GM19025 (cell line): ENCODE data around the gene RBP3.

Experiments used
- ATAC-seq: cut with Tn5 transposase; IDR thresholded peaks from one replicate; pipeline ENCODE4 v1.9.1; 2021; ENCODE audit warnings: mild to moderate bottlenecking, low read depth, moderate library complexity; ENCODE audit not compliant: unreplicated experiment

The RBP3 gene

DNA sequence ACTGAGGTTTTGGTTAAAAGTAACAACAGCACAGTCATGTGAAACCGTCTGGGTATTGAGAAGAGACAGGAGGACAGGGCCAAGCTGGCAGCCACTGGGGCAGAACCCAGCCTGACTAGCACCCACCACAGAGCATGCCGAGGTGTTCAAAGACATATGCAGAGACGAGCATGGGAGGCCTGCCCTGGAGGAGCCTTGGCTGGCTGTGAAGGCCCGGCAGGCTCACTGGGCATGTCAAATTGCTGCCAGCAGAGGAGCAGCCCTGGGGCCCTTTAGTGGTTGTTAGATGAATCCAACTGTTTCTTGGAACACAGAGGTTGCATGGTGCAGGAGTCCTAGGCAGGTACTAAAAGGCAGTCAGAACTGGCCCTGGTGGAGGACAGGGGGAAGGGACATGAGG, 30.9 kb upstream of the RBP3 start:
- no peak for ATAC-seq

DNA sequence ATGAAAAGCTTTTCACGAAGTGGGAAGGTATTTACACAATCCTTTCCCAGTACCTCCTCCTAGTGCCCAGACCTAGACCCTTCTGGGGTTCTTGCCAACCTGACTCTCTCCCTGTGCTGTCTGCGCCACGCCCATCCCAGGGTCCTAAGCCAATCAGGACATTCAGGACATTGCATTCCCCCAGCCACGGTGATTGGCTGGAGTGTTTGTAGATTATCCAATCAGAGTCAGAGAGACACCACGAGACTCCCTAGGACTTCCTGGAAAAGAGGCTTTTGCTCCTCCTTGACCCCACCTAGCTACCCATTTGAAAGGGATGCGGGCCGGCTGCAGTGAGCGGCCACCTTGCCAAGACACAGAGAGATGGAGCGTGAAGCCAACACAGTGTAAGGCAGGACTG, 29.5 kb upstream of the RBP3 start:
- ATAC-seq, result no peak

GRCh38 chr10:47319784-47320183, 28.4 kb upstream of the RBP3 start:
- no peak for ATAC-seq

- ATAC-seq, result no peak
These were observed 27.4 kb upstream of the RBP3 start for GRCh38 chr10:47320812-47321211.

GRCh38 chr10:47321521-47322195, 26.5 kb upstream of the RBP3 start:
- no peak for ATAC-seq

DNA sequence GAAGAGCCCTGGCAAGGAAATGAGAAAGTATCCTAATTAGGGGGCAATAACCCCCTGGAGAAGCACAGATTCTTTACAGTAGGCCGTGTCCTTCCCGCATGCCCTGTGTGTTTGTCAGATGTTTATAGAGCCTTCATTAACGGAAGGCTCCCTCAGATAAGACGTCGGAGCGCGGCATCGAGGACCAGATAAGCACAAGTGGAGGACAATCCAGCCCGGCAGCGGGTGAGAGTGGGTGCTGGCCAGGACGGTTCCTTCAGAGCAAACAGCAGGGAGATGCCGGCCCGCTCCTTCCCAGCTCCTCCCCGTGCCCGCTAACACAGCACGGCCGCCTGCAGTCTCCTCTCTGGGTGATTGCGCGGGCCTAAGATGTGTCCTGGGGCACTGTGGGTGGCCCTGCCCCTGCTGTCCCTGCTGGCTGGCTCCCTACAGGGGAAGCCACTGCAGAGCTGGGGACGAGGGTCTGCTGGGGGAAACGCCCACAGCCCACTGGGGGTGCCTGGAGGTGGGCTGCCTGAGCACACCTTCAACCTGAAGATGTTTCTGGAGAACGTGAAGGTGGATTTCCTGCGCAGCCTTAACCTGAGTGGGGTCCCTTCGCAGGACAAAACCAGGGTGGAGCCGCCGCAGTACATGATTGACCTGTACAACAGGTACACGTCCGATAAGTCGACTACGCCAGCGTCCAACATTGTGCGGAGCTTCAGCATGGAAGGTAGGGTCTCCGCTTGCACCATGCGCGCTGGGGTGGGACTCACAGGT, 25.7 kb upstream of the RBP3 start, which contains the start of gene GDF2:
Gene GDF2 (plus strand): TSS at position 155 of the 762 bp plus-strand sequence. CDS start 215 bp downstream, at position 370.
- ATAC-seq, result no peak

GRCh38 chr10:47323087-47323486, 25.1 kb upstream of the RBP3 start:
- ATAC-seq, result no peak

GRCh38 chr10:47323636-47324296, 24.4 kb upstream of the RBP3 start:
- ATAC-seq, result no peak

DNA sequence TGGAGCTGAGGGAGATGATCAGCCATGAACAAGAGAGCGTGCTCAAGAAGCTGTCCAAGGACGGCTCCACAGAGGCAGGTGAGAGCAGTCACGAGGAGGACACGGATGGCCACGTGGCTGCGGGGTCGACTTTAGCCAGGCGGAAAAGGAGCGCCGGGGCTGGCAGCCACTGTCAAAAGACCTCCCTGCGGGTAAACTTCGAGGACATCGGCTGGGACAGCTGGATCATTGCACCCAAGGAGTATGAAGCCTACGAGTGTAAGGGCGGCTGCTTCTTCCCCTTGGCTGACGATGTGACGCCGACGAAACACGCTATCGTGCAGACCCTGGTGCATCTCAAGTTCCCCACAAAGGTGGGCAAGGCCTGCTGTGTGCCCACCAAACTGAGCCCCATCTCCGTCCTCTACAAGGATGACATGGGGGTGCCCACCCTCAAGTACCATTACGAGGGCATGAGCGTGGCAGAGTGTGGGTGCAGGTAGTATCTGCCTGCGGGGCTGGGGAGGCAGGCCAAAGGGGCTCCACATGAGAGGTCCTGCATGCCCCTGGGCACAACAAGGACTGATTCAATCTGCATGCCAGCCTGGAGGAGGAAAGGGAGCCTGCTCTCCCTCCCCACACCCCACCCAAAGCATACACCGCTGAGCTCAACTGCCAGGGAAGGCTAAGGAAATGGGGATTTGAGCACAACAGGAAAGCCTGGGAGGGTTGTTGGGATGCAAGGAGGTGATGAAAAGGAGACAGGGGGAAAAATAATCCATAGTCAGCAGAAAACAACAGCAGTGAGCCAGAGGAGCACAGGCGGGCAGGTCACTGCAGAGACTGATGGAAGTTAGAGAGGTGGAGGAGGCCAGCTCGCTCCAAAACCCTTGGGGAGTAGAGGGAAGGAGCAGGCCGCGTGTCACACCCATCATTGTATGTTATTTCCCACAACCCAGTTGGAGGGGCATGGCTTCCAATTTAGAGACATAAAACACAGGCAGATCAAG, 22.6 kb upstream of the RBP3 start:
- no peak for ATAC-seq

- no peak for ATAC-seq
These were observed 21.7 kb upstream of the RBP3 start for GRCh38 chr10:47326306-47326926.

DNA sequence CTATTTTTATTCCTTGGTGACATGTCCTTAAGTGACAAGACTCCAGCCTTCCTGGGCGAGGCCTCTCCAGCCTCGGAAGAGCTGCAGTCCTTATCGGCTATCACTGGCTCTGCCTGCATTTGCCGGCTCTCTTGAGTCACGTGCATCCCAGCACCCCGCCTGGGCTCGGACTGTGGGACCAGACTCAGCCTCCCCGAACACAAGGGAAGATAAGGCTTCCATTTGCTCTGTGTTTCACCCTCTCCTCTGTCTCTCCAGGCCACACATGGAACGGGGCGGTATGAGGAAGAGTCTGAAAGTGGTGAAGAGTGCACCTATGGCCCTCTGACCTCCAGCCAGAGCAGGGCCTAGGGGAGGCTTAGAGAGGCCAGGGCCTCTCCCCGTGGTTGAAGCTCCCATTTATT, 21.2 kb upstream of the RBP3 start:
- ATAC-seq, result no peak

DNA sequence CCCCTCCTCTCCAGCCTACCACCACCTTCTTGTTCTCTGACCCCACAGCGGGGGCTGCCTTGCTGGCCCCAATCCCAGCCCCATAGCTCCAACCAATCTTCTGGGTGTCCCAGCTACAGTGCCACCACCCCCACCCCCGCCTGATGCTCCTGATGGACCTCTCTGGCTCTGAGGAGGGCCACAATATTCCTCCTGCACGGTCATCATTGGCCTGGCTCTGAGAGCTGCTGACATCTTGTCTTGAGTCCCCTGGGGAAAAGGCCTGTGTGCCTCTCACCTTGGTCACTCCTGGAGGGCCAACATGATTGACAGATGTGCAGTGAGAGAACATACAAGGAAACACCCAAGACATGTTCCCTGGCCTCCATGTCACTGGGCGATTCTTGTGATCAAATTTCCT, 18.3 kb upstream of the RBP3 start:
- no peak for ATAC-seq

DNA sequence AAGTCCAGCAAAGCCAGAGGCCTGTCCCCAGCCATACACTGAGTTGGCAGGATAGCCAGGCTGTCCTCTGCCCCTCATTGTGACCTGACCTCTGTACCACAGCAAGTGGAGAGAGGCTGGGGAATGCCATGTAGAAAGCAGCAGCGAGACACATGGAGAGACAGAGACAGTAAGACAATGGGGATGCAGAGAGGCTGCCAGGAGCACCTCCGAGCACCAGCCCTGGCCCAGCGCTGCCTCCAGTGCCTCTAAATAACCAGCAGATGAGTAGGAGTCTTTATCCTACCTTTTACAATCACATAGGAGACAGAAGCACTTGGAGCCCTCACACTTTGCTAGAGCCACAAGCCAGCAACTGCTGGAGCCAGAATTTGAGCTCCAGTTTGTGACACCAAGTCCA, 17.8 kb upstream of the RBP3 start:
- ATAC-seq, result no peak

DNA sequence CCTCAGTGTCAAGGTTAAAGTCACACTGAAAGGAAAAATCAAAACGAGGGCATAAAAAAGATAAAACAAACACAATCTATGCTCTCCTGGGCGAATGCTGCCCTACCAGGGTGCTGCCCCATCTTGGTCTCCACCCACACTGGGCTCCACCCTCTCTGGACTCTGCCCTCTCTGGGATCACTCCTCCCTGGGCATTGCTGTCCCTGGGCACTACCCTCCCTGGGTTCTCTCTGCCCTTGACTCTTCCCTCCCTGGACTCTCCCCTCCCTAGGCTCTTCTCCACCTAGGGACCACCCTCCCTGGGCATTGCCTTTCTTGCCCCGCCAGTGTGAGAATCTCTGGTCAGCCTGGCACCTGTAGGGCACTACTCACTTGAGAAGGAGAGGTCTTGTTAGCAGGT, 17.4 kb upstream of the RBP3 start:
- ATAC-seq, result no peak

GRCh38 chr10:47331491-47331890, 16.7 kb upstream of the RBP3 start:
- no peak for ATAC-seq

DNA sequence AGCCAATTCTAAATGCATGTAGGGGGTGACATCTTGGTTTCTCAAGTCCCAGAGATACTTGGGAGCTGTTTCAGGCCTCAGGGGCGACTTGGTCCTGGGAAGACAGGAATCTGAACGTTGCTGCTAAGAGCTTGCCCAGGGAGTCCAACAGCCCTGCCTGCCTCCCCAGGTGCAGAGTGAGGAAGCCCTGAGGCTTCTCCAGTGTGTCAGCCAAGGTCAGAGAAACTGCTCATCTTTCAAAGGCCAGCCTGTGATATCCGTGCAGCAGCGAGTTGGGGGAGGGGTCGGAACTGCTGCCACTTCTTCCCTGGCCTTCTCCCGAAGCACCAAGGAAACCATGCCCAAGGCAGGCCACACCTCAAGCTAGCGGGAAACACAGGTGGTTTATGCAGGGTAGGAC, 16.2 kb upstream of the RBP3 start:
- ATAC-seq, result no peak

DNA sequence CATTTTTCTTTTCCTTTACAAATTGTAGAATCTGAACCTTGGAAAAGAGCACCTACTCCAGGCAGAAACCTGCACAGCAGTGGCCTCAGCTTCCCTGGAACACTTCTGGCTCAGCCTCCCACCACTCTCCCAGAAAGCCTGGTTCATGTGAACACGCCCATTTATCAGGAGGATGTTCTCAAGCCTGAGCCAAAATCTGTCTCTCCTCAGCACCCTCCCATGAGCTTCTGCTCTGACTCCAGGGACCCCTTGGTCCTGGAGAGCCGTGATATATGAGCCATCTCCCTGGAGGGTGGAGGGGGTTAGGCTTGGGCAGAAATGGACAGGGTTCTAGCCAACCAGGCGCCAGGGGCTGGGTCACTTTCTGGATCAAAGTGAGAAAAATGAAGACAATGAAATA, 15.8 kb upstream of the RBP3 start:
- ATAC-seq, result no peak

DNA sequence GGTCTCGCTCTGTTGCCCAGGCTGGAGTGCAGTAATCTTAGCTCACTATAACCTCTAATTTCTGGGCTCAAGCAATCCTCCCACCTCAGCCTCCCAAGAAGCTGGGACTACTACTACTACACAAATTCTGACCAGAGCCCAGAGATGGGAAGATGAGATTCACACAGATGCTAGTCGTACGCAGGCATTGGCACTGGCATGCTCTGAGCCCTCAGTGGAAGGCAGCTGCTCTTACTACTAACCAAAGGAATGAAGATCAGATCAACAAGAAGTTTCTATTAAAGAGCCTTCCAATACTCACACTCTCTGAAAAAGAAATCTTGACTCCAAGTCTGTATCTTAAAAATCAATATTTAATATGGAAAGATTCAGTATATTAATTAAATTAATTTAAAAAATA, 15.2 kb upstream of the RBP3 start:
- ATAC-seq, result no peak

- no peak for ATAC-seq
These were observed 14.6 kb upstream of the RBP3 start for GRCh38 chr10:47333532-47333931.
